Fibroblast of gingiva (primary cell): ENCODE results near the gene PRSS33.

ENCODE experiments used
- DNase-seq: peaks from one replicate; pipeline ENCODE4 v3.0.0-alpha.2; 2011; ENCODE audit warnings: low read depth

The PRSS33 gene, protein sequence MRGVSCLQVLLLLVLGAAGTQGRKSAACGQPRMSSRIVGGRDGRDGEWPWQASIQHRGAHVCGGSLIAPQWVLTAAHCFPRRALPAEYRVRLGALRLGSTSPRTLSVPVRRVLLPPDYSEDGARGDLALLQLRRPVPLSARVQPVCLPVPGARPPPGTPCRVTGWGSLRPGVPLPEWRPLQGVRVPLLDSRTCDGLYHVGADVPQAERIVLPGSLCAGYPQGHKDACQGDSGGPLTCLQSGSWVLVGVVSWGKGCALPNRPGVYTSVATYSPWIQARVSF

GRCh38 chr16:2787406-2787805 is at the start of gene PRSS33:
PRSS33 (minus strand) TSS chr16:2787560; CDS start chr16:2786547, 1,013 bp downstream.
- DNase-seq = no peak

DNA sequence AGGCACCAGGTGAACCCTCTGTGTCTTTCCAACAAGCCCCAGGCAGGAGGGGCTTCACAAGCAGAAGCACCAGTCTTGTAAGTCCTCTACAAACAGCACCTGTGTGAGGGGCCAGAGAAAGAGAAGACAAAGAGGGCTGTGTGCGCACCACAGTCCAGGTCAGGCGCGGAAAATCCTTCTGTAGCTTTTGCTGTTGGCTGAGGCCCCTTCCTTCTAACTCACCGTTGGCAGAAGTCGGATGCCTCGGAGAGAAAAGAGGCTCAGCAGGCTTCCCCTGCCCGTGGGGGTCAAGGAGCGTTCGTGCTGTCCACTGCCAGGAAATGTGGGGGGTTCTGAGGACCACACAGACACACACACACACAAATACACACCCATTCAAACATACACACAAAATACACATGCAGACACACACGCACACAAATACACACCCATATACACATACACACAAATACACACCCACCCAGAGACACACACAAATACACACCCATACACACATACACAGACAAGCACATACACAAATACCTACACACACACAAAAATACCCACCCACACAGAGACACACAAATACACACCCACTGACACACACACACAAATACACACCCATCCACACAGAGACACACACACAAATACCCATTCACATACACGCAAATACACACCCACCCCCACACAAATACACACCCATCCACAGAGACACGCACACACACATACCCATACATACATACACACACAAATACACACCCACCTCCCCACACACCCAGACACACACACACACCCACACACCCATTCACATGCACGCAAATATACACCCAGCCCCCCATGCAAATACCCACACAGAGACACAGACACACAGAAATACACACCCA is 49.5 kb upstream of the PRSS33 start:
- no peak for DNase-seq

GRCh38 chr16:2835638-2836493 is 48.5 kb upstream of the PRSS33 start:
- peak; percentile 55 for DNase-seq

DNA sequence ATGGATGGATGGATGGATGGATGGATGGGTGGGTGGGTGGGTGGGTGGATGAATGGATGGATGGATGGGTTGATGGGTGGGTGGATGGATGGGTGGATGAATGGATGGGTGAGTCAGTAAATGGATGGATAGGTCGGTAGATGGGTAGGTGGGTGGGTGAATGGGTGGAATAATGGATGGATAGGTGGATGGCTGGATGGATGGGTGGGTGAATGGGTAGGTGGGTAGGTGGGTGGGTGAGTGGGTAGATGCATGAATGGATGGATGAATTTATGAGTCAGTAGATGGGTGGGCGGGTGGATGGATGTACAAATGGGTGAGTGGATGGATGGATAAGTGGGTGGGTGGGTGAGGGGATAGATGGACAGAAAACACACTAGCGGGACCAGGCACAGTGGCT is 47.6 kb upstream of the PRSS33 start:
- no peak for DNase-seq

- DNase-seq = no peak
Observed at GRCh38 chr16:2833776-2834175, 46.4 kb upstream of the PRSS33 start.

GRCh38 chr16:2831203-2831602 is 43.8 kb upstream of the PRSS33 start:
- DNase-seq = no peak

DNA sequence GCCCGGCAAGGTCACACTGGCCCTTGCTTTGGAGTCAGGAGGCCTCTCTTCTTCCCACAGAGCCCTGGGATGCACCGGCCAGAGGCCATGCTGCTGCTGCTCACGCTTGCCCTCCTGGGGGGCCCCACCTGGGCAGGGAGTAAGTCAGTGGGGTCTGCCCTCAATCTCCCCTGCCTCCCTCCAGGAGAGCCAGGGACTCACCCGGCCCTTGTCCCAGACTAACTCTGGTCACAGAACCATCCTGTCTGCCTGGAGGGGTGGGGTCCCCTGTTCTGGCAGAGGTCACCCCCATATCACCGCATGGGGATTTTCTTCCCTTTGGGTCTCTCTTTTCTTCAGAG is 43.0 kb upstream of the PRSS33 start:
- no peak for DNase-seq

- DNase-seq = no peak
Observed at GRCh38 chr16:2829501-2830354, 42.4 kb upstream of the PRSS33 start, which contains the start of gene ZG16B. ZG16B (plus strand) TSS chr16:2830303; CDS start chr16:2830442, 139 bp downstream.

DNA sequence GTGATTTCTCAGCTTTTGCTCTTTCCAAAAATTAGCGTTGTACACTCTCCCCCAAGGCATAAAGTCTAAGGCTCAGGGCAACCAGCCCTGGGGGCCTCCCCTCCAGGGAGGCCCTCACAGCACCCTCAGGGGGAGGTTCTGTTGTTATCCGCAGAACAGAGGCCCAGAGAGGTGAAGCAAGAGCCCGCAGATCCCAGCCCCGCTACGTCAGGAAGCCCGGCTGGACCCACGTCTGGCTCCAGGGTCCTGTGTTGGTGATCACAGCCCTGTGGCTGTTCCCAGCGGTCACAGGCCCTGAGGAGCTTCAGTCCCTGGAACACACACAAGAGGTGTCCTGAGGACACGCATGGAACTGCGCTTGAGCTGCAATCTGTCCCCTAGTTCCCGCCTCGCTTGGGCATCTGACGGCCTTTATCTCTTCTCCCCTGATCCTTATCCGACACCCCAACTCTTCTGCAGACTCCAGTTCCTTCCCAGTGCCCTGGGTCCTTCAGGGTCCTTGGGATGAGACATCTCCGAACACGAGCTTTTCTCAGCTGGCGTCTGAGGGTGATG is 41.6 kb upstream of the PRSS33 start:
- DNase-seq = no peak

- no peak for DNase-seq
Observed at GRCh38 chr16:2828521-2828840, 41.1 kb upstream of the PRSS33 start.

GRCh38 chr16:2827831-2828520 is 40.6 kb upstream of the PRSS33 start:
- no peak for DNase-seq

- no peak for DNase-seq
Observed at GRCh38 chr16:2827374-2827791, 40.0 kb upstream of the PRSS33 start.

DNA sequence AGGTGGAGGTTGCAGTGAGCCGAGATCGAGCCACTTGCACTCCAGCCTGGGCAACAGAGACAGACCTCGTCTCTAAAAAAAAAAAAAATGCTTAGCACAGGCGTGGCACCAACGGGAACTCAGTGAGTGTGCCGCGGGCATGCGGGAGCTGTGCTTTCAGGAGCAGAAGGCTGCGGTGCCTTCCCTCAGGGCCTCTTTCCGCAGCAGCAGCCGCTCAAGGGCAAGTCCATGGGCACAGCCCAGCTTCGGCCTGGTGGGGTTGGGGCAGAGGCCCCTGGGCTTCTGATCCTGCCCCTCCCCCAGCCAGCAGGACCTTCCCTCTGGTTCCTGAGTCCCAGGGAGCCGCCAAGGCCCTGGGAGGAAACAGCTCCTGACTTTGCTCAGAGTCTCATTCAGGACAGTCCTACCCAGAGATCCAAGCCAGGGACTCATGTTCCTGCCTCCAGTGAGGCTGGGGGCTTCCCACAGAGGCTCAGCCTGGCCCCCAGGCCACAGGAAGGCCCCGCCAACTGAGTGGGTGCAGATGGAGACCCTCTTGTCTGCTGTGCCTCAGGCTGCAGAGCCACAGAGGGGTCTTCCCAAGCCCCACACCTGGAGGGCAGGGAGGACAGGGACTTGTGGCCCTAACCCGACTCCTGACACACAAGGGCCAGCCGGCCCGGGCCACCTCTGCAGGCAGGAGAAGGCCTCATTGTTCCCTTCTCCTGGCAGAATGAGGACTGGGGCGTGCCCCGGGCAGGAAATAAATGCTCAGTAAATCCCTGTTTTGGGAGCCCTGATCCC is 39.4 kb upstream of the PRSS33 start:
- no peak for DNase-seq

GRCh38 chr16:2825906-2826305 is 38.5 kb upstream of the PRSS33 start:
- DNase-seq = no peak

DNA sequence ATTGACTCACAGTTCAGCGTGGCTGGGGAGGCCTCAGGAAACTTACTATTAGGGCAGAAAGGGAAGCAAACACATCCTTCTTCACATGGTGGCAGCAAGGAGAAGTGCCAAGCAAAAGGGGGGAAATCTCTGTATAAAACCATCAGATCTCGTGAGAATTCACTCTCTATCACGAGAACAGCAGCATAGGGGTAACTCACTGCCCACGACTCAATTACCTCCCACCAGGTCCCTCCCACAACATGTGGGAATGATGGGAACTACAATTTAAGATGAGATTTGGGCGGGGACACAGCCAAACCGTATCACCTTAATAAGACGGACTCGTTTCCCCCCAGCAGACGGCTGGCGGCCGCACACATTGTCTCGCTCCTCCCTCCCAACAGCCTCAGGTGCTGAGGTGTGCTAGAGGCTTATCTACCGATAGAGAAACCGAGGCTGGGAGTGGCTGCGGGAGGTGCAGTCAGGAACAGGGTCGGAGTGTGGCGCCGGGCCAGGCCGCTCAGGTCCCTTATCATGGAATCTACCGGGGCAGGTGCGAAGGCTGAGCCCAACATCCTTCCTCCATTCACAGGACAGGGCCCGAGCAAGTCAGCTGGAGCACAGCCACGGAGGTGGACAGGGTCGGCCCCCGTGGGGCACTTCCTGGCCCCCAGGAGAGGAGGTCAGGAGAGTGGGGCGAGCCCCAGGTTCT is 37.8 kb upstream of the PRSS33 start:
- no peak for DNase-seq

GRCh38 chr16:2824626-2825025 is 37.3 kb upstream of the PRSS33 start:
- DNase-seq = no peak

GRCh38 chr16:2822496-2822895 is 35.1 kb upstream of the PRSS33 start:
- no peak for DNase-seq

DNA sequence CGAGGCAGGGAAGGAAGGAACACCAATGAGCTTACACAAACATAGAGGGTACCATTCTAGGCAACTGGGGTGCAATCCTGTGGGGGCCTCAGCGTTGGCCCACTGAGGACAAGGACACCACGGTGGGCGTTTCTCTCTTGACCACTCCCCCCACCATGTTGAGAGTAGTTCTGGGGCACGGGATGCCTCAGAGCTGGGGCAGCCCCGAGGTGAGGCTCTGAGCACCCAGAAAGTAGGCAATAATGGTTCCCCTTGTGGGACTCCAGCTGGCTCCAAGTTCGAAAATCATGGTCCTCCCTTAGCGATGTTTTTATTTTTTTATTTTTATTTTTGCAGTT is 34.8 kb upstream of the PRSS33 start:
- DNase-seq = no peak

- no peak for DNase-seq
Observed at GRCh38 chr16:2821487-2822157, 34.3 kb upstream of the PRSS33 start.
